Activated CD4-positive, alpha-beta T cell treated with anti-CD3 and anti-CD28 coated beads, Interleukin-2, amount 50 U/mL, for 1 hour (primary cell): Measurements from ENCODE around the gene TMEM163.
"Not testable (repeated sequence)": the region's sequence is repeated elsewhere in the genome, so short reads cannot be mapped to it uniquely, and the experiment has no call there.

Source experiments
- DNase-seq: peaks from one replicate; pipeline ENCODE4 v3.0.0-alpha.2; 2020

Gene TMEM163

GRCh38 chr2:134512734-134513464, 205.9 kb downstream of the TMEM163 start:
- DNase-seq, result no peak

- no peak for DNase-seq
Observed at GRCh38 chr2:134508391-134508790, 210.4 kb downstream of the TMEM163 start.

DNA sequence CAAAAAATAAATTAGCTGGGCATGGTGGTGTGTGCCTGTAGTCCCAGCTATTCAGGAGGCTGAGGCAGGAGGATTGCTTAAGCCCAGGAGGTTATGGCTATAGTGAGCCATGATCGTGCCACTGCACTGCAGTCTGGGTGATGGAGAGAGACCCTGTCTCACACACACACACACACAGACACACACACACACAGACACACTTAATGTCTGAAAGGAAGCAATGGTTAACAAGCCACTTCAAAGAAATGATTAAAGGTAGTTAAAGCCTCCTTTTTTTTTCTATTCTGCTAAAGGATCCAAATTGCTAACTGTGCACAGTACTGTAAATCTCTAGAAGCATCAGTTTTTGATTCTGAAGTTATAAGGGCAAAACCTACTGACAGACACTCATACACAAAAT, 211.1 kb downstream of the TMEM163 start:
- no peak for DNase-seq

GRCh38 chr2:134507159-134507558, 211.6 kb downstream of the TMEM163 start:
- DNase-seq, result not testable (repeated sequence)

DNA sequence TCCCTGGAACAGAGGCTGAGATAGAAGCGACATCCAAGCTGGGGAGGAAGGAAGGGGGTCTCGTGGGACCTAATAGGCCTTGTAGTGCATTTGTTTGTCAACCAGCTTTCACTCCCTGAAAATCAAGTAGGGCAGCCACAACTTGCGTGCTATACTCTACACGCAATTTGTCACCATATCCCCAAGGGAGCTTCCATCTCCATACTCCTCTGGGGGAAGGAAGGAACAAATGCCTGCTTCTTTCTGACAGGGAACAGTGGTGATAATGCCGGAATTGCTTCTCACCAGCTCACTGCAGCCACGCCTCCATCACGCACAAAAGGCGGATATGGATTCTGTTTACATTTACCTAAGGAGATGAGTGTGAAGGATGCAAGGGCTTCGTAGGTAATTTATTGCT, 213.4 kb downstream of the TMEM163 start:
- no peak for DNase-seq

DNA sequence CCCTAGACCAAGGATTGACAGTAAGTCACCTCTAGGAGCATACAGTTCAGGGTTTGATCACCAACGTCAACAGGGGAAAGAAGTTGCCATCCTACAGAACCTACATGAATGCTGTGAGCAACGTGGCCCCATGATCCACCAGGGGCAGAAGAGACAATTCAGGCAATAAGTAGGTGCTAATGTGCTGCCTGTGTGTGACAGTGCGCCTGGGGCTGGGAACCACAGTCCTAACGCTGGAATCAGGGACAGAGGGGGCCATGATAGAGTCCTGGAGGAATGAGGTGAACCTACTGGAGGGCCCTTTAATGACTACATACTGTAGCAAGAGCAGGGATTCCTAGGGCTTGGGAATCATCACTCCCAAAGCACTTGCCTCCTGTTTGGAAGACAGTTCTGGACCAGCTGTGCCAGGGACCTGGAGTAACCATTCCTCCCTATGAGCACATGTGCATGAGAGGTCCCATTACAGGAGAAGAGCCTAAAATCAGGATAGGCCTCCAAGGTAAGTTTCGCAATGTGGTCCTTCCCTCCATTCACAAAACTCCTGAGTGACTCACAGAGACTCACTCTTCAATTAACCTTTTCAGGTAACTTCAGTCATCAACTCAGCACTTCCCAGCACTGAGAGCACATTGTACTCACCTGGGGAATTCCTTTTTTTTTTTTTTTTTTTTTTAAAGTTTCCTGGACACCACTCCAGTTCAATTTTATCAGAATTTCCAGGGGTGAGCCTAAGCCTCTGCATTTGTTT, 214.0 kb downstream of the TMEM163 start:
- DNase-seq, result no peak

DNA sequence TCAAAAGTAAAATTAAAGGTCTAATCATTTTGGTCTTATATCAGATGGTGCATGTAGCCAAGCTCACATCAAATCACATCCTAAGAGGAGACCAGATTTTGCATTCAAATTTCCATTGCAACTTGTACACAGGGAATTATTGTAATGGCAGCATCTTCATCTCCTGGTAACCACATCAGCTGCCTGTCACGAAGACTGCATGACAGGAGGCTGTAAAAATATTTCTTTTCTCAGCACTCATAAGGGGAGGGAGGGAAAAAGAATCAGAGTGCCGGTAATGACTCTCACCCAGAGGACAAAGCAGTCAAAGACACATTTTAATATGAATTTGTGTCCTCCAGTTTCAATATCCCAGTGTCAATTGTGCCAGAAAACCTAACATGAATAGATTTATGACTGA, 216.7 kb downstream of the TMEM163 start:
- no peak for DNase-seq

DNA sequence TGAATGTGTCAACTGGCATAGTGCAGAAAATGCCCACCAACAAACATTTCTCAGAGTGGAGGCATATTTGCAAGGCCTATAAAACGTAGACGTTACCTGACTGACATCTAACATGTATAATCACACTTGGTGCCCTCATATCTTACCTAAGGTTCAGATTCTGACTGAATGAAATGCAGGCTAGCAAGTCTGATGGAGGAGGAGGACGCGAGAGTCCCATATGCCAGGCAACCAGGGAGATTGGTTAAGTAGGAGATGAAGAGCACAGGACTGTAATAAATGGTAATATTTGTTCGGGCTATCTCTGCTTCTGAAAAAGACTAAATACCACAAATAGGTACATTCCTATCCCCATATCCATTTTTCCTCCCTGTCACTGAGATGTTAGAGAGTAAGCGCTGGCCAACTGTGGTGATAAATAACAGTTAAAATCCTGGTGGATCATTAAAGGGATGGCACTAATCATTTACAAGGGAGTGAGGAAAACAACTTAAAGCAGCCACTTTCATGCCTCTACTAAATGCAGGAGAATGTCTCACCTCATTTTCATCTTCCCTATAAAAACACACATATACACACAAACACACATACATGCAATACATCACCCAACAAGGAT, 217.2 kb downstream of the TMEM163 start:
- DNase-seq, result no peak

GRCh38 chr2:134500211-134500935, 218.4 kb downstream of the TMEM163 start:
- DNase-seq, result no peak

GRCh38 chr2:134499307-134499926, 219.4 kb downstream of the TMEM163 start:
- DNase-seq, result no peak

GRCh38 chr2:134498654-134499053, 220.1 kb downstream of the TMEM163 start:
- DNase-seq, result no peak

- DNase-seq, result no peak
Observed at GRCh38 chr2:134493797-134494196, 225.0 kb downstream of the TMEM163 start.

DNA sequence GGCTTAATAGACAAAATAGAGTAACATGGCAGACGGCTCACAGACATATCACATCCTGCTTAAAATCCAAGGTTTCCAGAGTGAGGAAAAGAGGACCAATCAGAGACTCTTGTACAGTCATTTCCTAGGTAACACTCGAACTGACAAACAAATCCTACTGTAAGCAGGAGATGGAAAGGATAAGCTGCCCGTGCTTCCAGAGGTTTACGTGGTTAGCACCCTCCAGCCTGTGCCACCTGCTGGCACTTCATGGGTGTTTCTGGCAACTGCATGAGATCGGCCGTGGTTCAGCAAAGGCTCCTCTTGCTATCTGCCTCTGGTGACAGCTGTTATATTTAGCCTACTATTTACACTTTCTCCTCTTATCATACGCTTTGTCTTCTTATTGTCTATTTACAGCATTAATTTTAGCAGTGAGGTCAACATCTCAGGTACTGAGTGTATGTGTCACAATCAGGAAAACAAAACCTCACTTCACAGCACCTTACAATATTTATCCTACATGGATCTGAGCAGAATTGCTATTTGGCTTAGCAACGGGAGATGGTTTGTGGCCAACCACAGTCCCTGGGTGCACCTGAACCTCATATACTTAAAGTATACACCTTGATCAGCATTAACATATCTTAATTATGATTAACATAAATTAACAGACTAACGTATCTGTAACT, 226.9 kb downstream of the TMEM163 start:
- peak; percentile 12 for DNase-seq

GRCh38 chr2:134491022-134491421, 227.8 kb downstream of the TMEM163 start:
- no peak for DNase-seq

DNA sequence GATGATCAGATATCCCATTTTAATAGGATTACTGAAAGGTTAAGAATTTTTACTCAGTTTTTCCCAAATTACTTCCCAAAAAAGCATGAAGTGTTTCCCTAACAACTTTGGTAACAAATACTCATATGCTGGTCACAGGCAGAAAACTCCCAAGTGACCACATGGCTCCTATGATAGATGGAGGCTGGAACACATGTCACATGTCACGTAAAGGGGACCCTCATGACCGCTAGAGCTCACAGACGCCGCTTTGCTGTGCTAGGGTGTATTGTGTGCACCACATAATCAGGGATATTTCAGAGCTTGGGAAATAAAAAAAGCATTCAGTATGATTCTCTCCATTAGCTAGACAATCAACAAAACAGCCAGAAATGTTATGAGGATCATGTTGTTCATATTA, 228.2 kb downstream of the TMEM163 start:
- no peak for DNase-seq

GRCh38 chr2:134489732-134490384, 228.9 kb downstream of the TMEM163 start:
- DNase-seq, result no peak

GRCh38 chr2:134482766-134483340, 235.9 kb downstream of the TMEM163 start:
- DNase-seq, result no peak

GRCh38 chr2:134482131-134482723, 236.6 kb downstream of the TMEM163 start:
- no peak for DNase-seq

- DNase-seq, result no peak
Observed at GRCh38 chr2:134479696-134480330, 239.0 kb downstream of the TMEM163 start.

DNA sequence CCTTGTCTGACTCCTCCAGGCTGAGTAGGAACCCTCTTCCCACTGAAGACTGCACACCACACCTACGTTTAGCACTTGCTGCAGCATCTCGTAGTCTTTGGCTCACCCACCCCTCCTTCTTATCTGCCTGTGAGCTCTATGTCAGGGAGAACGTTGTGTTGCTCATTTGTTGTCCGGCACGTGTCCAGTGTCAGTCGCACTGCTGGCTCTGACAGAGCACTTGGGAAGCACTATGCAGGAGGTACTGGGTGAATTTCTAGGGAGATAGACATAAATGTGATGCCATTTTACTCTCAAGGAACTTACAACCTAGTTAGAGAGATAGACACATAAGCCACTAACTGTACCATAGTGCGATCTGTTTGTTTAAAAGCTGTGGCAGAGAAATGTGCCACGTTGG, 241.8 kb downstream of the TMEM163 start:
- not testable (repeated sequence) for DNase-seq
